ENCODE data around the gene HFE.
A peak's percentile ranks its signal among the peaks of the same experiment; 100 is the strongest.

The HFE gene

DNA sequence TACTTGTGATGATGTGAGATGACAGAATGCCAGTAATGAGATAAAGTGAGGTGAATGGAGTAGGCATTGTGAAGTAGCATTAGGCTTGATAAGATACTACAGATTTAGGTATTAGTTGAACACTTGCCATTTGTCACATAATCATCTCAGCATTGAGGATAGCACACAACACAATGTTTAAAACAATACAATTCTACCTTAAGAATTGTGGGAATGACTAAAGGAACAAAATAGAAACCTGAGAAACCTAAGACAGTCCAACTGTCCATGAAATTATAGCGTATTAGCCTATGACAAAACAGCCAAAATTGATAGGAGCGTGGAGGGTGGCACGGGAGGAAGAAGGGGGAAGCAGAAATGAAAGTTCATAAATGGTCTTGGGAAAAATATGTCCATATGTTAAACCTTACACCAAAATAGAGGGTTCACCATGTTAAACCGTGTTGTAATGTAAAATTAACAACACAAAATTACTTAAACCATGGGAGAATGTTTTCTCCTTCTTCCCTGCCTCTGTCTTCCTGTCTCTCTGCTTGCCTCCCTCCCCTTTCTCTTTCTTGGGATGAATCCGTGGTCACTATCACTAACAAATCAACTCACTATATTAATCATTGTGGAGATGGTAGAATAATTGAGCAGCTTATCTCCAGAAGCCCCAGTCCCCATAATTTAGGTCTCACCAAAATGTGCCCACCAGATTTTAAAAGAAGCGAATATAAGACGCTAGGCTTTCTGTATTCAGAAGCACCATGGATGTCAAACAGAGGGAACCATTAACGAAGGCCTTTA lies 33.0 kb upstream of the HFE start:
- no peak for DNase-seq (ENCODE audit: extremely low spot score)
- POLR2A ChIA-PET, result interaction anchor here (1.2 to 22.3 kb wide), 2 partner anchors 27 to 70 kb away, joined by 3 to 715 read pairs; a partner anchor contains a TSS
- CTCF ChIA-PET, result no interaction called here

DNA sequence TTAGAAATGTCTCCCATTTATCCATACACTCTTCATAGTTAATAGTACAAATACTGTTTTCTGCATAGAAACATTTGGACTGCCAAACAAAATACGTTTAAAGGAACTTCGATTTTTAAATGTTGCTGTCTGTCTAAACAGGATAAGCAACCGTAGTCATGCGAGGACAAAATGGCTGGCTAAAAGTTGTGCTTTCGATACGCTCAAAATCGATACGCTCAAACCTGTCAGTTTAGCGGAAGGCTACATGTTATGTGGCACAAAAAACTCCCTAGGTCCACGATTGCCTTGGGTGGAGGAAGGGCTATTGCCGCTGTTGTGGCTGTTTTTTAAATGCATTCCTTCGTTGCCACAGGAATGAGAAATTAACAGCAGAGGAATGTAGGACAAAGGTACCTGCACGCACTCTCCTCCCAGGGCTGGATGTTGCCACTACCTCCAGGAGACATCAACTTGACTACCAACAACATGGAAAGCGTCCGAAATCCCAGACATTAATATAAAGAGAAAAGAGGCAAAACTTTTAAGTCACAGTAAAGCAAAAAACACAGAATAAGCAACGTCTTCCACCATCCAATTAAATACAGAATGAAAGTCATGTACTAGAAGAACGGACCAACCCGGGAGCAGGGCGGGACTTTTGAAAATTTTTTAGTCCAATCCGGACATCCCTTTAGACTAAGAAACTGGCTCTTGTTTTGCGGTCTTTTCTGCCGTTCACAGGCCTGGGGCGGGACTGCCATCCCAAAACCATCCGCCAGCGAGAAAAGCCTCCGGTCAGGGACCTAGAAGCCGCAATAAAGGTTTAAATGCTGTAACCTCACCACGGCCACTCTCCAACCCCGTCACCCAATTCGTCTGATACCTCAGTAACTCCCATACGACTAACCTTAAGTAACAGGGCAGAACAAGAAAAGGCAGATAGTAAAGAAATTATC lies 32.2 kb upstream of the HFE start:
- TF ChIP-seq FOXA1 (IDR thresholded peaks at IDR 0.05), result no peak
- TF ChIP-seq CTBP1 (IDR thresholded peaks at IDR 0.05; ENCODE audit: borderline replicate concordance), result 0 out of 2 replicates have a peak, but pooled peaks have one; percentile 9
- TF ChIP-seq HDGF (IDR thresholded peaks at IDR 0.05; ENCODE audit: borderline replicate concordance), result no peak
- TF ChIP-seq L3MBTL2 (conservative IDR thresholded peaks at IDR 0.05), result peak; percentile 39
- no peak for TF ChIP-seq ARNT (IDR thresholded peaks at IDR 0.05)
- no peak for TF ChIP-seq LEF1 (IDR thresholded peaks at IDR 0.05; ENCODE audit: borderline replicate concordance)
- TF ChIP-seq BHLHE40 (IDR thresholded peaks at IDR 0.05; ENCODE audit: borderline replicate concordance), result no peak
- no peak for TF ChIP-seq TARDBP (IDR thresholded peaks at IDR 0.05)
- peak; percentile 38 for TF ChIP-seq ELF4 (IDR thresholded peaks at IDR 0.05)
- TF ChIP-seq ZNF384 (IDR thresholded peaks at IDR 0.05), result no peak
- 0 out of 2 replicates have a peak, but pooled peaks have one; percentile 16 for TF ChIP-seq NFRKB (IDR thresholded peaks at IDR 0.05)
- TF ChIP-seq SP1 (IDR thresholded peaks at IDR 0.05), result no peak
- TF ChIP-seq, protein P1, sequence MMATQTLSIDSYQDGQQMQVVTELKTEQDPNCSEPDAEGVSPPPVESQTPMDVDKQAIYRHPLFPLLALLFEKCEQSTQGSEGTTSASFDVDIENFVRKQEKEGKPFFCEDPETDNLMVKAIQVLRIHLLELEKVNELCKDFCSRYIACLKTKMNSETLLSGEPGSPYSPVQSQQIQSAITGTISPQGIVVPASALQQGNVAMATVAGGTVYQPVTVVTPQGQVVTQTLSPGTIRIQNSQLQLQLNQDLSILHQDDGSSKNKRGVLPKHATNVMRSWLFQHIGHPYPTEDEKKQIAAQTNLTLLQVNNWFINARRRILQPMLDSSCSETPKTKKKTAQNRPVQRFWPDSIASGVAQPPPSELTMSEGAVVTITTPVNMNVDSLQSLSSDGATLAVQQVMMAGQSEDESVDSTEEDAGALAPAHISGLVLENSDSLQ (IDR thresholded peaks at IDR 0.05), result peak; percentile 91
- peak; percentile 70; the same call in 1 of the 2 replicates for TF ChIP-seq FOXM1 (IDR thresholded peaks at IDR 0.05; ENCODE audit: borderline replicate concordance)
- CTCF ChIA-PET, result no interaction called here
- peak; percentile 62 for DNase-seq (ENCODE audit: extremely low spot score)
- POLR2A ChIA-PET, result interaction anchor here (0.5 to 22.3 kb wide), 26 partner anchors 9 to 1838 kb away, joined by 3 to 715 read pairs (median 6); a partner anchor contains a TSS

More for the DNA sequence above, 33.0 kb upstream of the HFE start:
- no peak for TF ChIP-seq ZNF384 (IDR thresholded peaks at IDR 0.05)
- no peak for TF ChIP-seq HDGF (IDR thresholded peaks at IDR 0.05; ENCODE audit: borderline replicate concordance)
- no peak for TF ChIP-seq BHLHE40 (IDR thresholded peaks at IDR 0.05; ENCODE audit: borderline replicate concordance)
- no peak for TF ChIP-seq ELF4 (IDR thresholded peaks at IDR 0.05)
- TF ChIP-seq L3MBTL2 (conservative IDR thresholded peaks at IDR 0.05), result no peak
- no peak for TF ChIP-seq ARNT (IDR thresholded peaks at IDR 0.05)
- TF ChIP-seq SP1 (IDR thresholded peaks at IDR 0.05), result no peak
- TF ChIP-seq FOXM1 (IDR thresholded peaks at IDR 0.05; ENCODE audit: borderline replicate concordance), result no peak
- TF ChIP-seq, protein P1 (IDR thresholded peaks at IDR 0.05), result no peak
- TF ChIP-seq LEF1 (IDR thresholded peaks at IDR 0.05; ENCODE audit: borderline replicate concordance), result no peak
- TF ChIP-seq FOXK2 (IDR thresholded peaks at IDR 0.05), result no peak
- no peak for TF ChIP-seq NFRKB (IDR thresholded peaks at IDR 0.05)
- no peak for TF ChIP-seq FOXA1 (IDR thresholded peaks at IDR 0.05)

DNA sequence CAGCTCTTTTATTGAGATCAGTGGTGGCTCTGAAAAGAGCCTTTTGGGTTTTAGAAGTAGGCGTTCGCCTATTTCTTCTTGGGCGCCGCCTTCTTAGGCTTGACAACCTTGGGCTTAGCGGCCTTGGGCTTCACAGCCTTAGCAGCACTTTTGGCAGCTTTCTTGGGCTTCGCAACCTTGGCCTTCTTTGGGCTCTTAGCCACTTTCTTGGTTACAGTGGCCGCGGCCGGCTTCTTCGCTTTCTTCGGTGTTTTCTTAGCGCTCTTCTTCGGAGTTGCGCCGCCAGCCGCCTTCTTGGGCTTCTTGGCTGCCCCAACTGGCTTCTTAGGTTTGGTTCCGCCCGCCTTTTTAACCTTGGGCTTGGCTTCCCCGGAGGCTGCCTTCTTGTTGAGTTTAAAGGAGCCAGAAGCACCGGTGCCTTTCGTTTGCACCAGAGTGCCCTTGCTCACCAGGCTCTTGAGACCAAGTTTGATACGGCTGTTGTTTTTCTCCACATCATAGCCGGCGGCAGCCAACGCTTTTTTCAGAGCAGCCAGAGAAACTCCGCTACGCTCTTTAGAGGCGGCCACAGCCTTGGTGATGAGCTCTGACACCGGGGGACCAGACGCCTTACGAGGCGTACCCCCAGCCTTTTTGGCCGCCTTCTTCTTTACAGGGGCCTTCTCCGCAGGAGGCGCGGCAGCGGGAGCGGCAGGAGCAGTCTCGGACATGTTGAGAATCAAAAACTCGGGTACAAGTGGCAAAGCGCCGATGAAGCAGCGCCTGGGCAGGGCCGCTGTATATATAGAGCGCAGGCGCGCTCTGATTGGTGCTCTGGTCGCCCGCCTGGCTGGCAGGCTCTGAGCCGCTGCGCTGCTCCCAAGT lies 31.3 kb upstream of the HFE start:
- peak; percentile 83 for DNase-seq (ENCODE audit: extremely low spot score)
- TF ChIP-seq FOXK2 (IDR thresholded peaks at IDR 0.05) (no peak), BHLHE40 (IDR thresholded peaks at IDR 0.05; ENCODE audit: borderline replicate concordance) (no peak), NFRKB (IDR thresholded peaks at IDR 0.05) (no peak), HDGF (IDR thresholded peaks at IDR 0.05; ENCODE audit: borderline replicate concordance) (no peak), TARDBP (IDR thresholded peaks at IDR 0.05) (no peak), LEF1 (IDR thresholded peaks at IDR 0.05; ENCODE audit: borderline replicate concordance) (no peak), ELF4 (IDR thresholded peaks at IDR 0.05) (peak; percentile 87), L3MBTL2 (conservative IDR thresholded peaks at IDR 0.05) (0 out of 2 replicates have a peak, but pooled peaks have one; percentile 7), ARNT (IDR thresholded peaks at IDR 0.05) (no peak)
- CTCF ChIA-PET, result no interaction called here

DNA sequence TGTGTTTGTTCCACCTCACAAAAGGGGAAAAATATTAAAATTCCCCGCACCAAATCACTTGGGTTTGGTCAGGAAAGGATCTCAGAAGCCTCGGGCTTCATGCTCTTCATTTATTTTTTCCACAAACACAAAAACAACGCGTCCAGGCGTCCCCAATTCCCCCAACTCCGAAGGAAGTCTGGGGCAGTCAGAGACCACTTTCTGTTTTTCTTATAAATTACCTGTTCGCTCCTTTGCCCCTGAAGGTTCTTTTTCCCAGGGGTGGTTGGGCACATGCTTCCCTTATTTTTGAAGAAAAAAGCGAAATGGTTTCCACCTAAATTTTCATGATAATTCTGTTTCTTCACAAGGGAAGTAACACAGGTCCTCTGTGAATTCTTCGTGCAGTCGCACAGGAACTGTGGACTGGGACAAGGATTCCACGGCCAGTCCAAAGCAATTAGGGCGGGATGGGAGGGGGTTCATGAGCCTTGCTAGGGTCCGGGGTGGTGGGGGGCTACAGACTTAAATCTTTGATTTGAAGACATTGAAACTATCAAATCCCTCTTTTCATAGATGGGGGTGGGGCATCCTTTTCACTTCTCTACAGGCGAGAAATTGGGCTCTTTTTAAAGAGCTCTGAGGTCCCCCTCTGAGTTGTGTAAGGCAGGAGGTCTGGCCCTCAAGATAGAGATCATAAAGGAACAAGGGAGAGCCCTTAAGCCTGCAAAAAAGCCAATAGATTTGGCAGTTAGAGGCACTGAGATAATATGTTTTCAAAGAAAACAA lies 30.5 kb upstream of the HFE start:
- POLR2A ChIA-PET, result interaction anchor here (0.6 to 22.3 kb wide), 34 partner anchors 8 to 1838 kb away, joined by 3 to 715 read pairs (median 5); a partner anchor contains a TSS
- TF ChIP-seq SP1 (IDR thresholded peaks at IDR 0.05) (no peak), TARDBP (IDR thresholded peaks at IDR 0.05) (no peak), ELF4 (IDR thresholded peaks at IDR 0.05) (no peak), L3MBTL2 (conservative IDR thresholded peaks at IDR 0.05) (no peak), CTBP1 (IDR thresholded peaks at IDR 0.05; ENCODE audit: borderline replicate concordance) (no peak), BHLHE40 (IDR thresholded peaks at IDR 0.05; ENCODE audit: borderline replicate concordance) (no peak), ARNT (IDR thresholded peaks at IDR 0.05) (no peak), ZNF384 (IDR thresholded peaks at IDR 0.05) (no peak), LEF1 (IDR thresholded peaks at IDR 0.05; ENCODE audit: borderline replicate concordance) (no peak)
- TF ChIP-seq, protein P1 (IDR thresholded peaks at IDR 0.05), result no peak
- no peak for DNase-seq (ENCODE audit: extremely low spot score)
- CTCF ChIA-PET, result no interaction called here

More for the DNA sequence above, 31.3 kb upstream of the HFE start:
- POLR2A ChIA-PET, result interaction anchor here (0.5 to 22.3 kb wide), 39 partner anchors 8 to 1839 kb away, joined by 3 to 715 read pairs (median 4); a partner anchor contains a TSS
